Measurements from ENCODE around the gene LSAMP. TPM values are rescaled to one million over a fixed set of nuclear protein-coding genes. Genes with fewer than 3 reads are reported as not detected.

Gene LSAMP
- total RNA-seq, 1 experiment from 2014 or later, result 0.90 TPM

- no peaks in the 10 kb centered on the region for H3K9me3 Mint-ChIP-seq
- no peak overlapping the region for H4K91ac ChIP-seq (ENCODE audit: insufficient read length, low read depth, low read length)
- H2BK20ac ChIP-seq (ENCODE audit: low read depth, low read length, poor library complexity, severe bottlenecking), result no peak overlapping the region
- no peak overlapping the region for H3K23ac ChIP-seq (ENCODE audit: insufficient read length, low read depth, low read length)
- no peaks in the 10 kb centered on the region for H3K36me3 Mint-ChIP-seq (ENCODE audit: insufficient read depth in 1 of 3, low read depth in 3 of 3)
- H3K4me1 Mint-ChIP-seq, result peaks cover 21 to 27% of the 10 kb centered on the region in 2 experiments
- H3K27ac Mint-ChIP-seq, result peak overlapping the region in 1 of 3 experiments; percentile 71; a peak in 1 of 7 replicates
- H3K18ac ChIP-seq (ENCODE audit: insufficient read length, low read depth, low read length), result no peak overlapping the region
- H3K23me2 ChIP-seq (ENCODE audit: insufficient read length, low read depth, low read length, poor library complexity, severe bottlenecking), result no peaks in the 10 kb centered on the region
- H2AFZ ChIP-seq (ENCODE audit: low read length), result no peak overlapping the region
- no peaks in the 10 kb centered on the region for H4K20me1 ChIP-seq (ENCODE audit: control insufficient read depth, insufficient read depth, insufficient read length)
- no peaks in the 10 kb centered on the region for H3K79me2 ChIP-seq (ENCODE audit: insufficient read depth, low read length)
- H2BK12ac ChIP-seq (ENCODE audit: insufficient read length, low read depth, low read length), result no peak overlapping the region
- no peak overlapping the region for H3K9ac ChIP-seq (ENCODE audit: extremely low read depth, insufficient read length, low read length)
- H3K79me1 ChIP-seq (ENCODE audit: insufficient read depth, low read depth, low read length, poor library complexity, severe bottlenecking), result no peaks in the 10 kb centered on the region
- no peak for DNase-seq
- no CpG with 5 or more reads among the region's 3 CpGs for WGBS (ENCODE audit: extremely low coverage, insufficient read length, low lambda C conversion rate)
- H3K27ac ChIP-seq (ENCODE audit: insufficient read length, low read depth, low read length), result no peak overlapping the region
- no peaks in the 10 kb centered on the region for H3K9me3 ChIP-seq (ENCODE audit: control insufficient read depth, low read depth, low read length)
- no peak for TF ChIP-seq CTCF (conservative IDR thresholded peaks at IDR 0.05)
- H3K14ac ChIP-seq (ENCODE audit: insufficient read depth, low read length), result no peak overlapping the region; the same call in 1 of the 2 replicates
- H2BK120ac ChIP-seq (ENCODE audit: low read depth, low read length, poor library complexity, severe bottlenecking), result no peak overlapping the region
- no peak overlapping the region for H2AK5ac ChIP-seq (ENCODE audit: insufficient read length, low read length)
- no peak overlapping the region for H3K4me2 ChIP-seq (ENCODE audit: insufficient read depth, insufficient read length, low read length)
- no peak overlapping the region for H3K4ac ChIP-seq (ENCODE audit: low read depth, low read length)
- no peak overlapping the region for H2BK5ac ChIP-seq (ENCODE audit: insufficient read length, low read length)
- no peaks in the 10 kb centered on the region for H3K27me3 ChIP-seq (ENCODE audit: insufficient read depth, low read length)
- no peaks in the 10 kb centered on the region for H3K27me3 Mint-ChIP-seq (ENCODE audit: low read depth)
- no peak overlapping the region for H2BK15ac ChIP-seq (ENCODE audit: low read depth, low read length)
- no peaks in the 10 kb centered on the region; the same call in 1 of the 2 replicates for H3K4me1 ChIP-seq (ENCODE audit: insufficient read depth, low read length)
- H3T11ph ChIP-seq (ENCODE audit: low read length), result no peak overlapping the region
- H4K8ac ChIP-seq (replicated peaks; ENCODE audit: insufficient read length, low read depth, low read length), result no peak overlapping the region
- no peak overlapping the region for H3K56ac ChIP-seq (ENCODE audit: insufficient read length, low read depth, low read length)
- H4K5ac ChIP-seq (ENCODE audit: insufficient read length, low read depth, low read length), result no peak overlapping the region
- H3K4me3 Mint-ChIP-seq, result no peak overlapping the region
These were observed 616.9 kb downstream of the LSAMP start for GRCh38 chr3:115828401-115828800.
